Fibroblast of the aortic adventitia (primary cell): Measurements from ENCODE around the gene NUDT6. TPM values are rescaled to one million over a fixed set of nuclear protein-coding genes. Genes with fewer than 3 reads are reported as not detected.
A peak's percentile ranks its signal among the peaks of the same experiment; 100 is the strongest.
"Not testable (repeated sequence)": the region's sequence is repeated elsewhere in the genome, so short reads cannot be mapped to it uniquely, and the experiment has no call there.

Experiments used
- DNase-seq: peaks from one replicate; pipeline ENCODE4 v3.0.0-alpha.2; 2010; ENCODE audit warnings: low read depth
- H3K4me3 ChIP-seq: 2 replicates; pipeline ENCODE4 v1.5.1; 2011; ENCODE audit warnings: low read depth, mild to moderate bottlenecking, control low read depth, low read length, moderate library complexity
- CTCF ChIP-seq: IDR thresholded peaks from 2 replicates; pipeline ENCODE4 v1.5.1; 2011; ENCODE audit warnings: mild to moderate bottlenecking, low read length, control low read depth, inconsistent platforms; ENCODE audit not compliant: insufficient read depth
- total RNA-seq: library from RNA; depleted of rRNA; stranded (reverse); fragments of >200 nt; gene quantifications from 2 replicates; pipeline ENCODE4 v1.2.3, GENCODE V29; 2012; ENCODE audit warnings: low replicate concordance

NUDT6 gene
- total RNA-seq, 1 donor = 8.5 TPM

- H3K4me3 ChIP-seq = peak overlapping the region; percentile 39
- peak; percentile 58 for DNase-seq
- TF ChIP-seq CTCF = no peak
Measured at GRCh38 chr4:122854447-122855352, 67.7 kb downstream of the NUDT6 start.

- no peak overlapping the region for H3K4me3 ChIP-seq
- no peak for TF ChIP-seq CTCF
- no peak for DNase-seq
Measured at GRCh38 chr4:122851568-122851967, 70.8 kb downstream of the NUDT6 start.

- not testable (repeated sequence) for DNase-seq
Measured at GRCh38 chr4:122849789-122850188, 72.6 kb downstream of the NUDT6 start.

GRCh38 chr4:122847931-122848330 lies 74.5 kb downstream of the NUDT6 start:
- no peak for TF ChIP-seq CTCF
- no peak overlapping the region for H3K4me3 ChIP-seq
- DNase-seq = no peak

More at GRCh38 chr4:122849789-122850188, 72.6 kb downstream of the NUDT6 start:
- not testable (repeated sequence) for H3K4me3 ChIP-seq

GRCh38 chr4:122845760-122846159 lies 76.6 kb downstream of the NUDT6 start:
- no peak for DNase-seq

GRCh38 chr4:122845066-122845465 lies 77.3 kb downstream of the NUDT6 start:
- no peak for TF ChIP-seq CTCF
- no peak overlapping the region for H3K4me3 ChIP-seq
- DNase-seq = no peak

More at GRCh38 chr4:122845760-122846159, 76.6 kb downstream of the NUDT6 start:
- H3K4me3 ChIP-seq = no peak overlapping the region
- TF ChIP-seq CTCF = no peak

GRCh38 chr4:122844391-122844790 lies 78.0 kb downstream of the NUDT6 start:
- not testable (repeated sequence) for DNase-seq, H3K4me3 ChIP-seq
